22Rv1 (cell line): Measurements from ENCODE around the gene AK9.

Source experiments
- H3K27ac ChIP-seq: fragments of 450-650 bp; 2 replicates; pipeline ENCODE4 v1.5.1; 2017
- ZFX ChIP-seq: fragments of 450-650 bp; IDR thresholded peaks from 2 replicates; pipeline ENCODE4 v1.6.1; 2017; ENCODE audit warnings: antibody characterized with exemption, borderline replicate concordance
- TF ChIP-seq, protein P1 (sequence below): fragments of 450-650 bp; IDR thresholded peaks from 2 replicates; pipeline ENCODE4 v1.5.1; 2017; ENCODE audit warnings: mild to moderate bottlenecking

The AK9 gene

DNA sequence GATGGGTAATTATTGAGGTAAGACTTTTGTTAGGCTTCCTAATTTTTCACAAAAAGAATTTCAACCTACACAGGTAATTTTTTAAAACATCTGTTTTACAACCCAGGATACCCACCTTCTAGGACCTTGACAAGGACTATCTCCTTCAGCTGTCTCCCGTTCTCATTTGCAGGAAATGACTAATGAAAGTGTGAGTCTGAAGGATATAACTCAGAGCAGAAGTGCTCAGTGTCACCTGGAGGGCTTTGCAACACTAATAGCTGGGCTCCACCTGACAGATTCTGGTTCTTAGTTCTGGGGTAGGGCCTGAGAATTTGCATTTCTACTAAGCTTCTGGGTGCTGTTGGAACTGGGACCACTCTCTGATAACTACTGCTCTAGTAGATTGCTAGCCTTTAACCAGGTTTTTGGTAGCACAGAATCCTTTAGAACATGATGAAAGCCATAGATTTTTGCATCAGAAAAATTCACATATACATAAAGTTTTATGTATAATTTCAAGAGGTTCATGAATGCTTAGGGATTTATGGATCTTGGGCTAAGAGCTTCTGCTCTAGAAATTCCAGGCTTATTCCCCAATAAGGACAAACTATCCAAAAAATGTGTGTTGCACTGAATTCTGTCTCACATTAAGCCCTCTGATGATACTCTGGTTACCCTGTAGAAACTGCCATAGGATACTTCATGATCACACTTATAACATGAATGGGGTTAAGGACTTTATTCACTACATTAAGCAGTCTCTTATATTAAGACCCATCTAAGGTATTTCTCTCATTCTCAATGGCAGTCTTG lies 30.3 kb downstream of the AK9 start:
- H3K27ac ChIP-seq, result no peak overlapping the region
- no peak for TF ChIP-seq ZFX
- TF ChIP-seq, protein P1, sequence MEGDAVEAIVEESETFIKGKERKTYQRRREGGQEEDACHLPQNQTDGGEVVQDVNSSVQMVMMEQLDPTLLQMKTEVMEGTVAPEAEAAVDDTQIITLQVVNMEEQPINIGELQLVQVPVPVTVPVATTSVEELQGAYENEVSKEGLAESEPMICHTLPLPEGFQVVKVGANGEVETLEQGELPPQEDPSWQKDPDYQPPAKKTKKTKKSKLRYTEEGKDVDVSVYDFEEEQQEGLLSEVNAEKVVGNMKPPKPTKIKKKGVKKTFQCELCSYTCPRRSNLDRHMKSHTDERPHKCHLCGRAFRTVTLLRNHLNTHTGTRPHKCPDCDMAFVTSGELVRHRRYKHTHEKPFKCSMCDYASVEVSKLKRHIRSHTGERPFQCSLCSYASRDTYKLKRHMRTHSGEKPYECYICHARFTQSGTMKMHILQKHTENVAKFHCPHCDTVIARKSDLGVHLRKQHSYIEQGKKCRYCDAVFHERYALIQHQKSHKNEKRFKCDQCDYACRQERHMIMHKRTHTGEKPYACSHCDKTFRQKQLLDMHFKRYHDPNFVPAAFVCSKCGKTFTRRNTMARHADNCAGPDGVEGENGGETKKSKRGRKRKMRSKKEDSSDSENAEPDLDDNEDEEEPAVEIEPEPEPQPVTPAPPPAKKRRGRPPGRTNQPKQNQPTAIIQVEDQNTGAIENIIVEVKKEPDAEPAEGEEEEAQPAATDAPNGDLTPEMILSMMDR, result no peak

DNA sequence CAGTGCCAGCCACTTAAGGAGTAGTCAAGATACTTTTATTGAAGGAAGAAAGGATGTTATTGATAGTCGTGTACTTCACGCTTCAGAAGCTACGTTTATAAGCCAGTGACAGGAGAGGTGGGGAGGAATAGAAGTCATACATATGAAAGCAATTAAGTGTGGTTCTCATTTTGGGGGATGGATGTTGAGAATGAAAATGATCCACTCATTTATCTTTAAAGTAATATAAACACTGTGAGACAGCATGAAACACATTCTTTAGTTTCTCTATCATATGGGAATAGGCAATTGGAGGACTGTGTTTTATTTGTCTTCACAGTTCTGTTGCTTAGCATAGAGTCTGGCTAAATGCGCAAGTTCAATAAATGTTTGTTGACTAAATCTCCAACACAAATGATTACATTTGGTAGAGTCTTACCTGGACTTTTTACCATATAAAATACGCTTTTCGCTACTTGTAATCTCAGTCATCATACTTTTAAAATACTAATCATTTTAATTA lies 35.2 kb downstream of the AK9 start:
- TF ChIP-seq, protein P1, result no peak
- TF ChIP-seq ZFX, result no peak
- H3K27ac ChIP-seq, result no peak overlapping the region

DNA sequence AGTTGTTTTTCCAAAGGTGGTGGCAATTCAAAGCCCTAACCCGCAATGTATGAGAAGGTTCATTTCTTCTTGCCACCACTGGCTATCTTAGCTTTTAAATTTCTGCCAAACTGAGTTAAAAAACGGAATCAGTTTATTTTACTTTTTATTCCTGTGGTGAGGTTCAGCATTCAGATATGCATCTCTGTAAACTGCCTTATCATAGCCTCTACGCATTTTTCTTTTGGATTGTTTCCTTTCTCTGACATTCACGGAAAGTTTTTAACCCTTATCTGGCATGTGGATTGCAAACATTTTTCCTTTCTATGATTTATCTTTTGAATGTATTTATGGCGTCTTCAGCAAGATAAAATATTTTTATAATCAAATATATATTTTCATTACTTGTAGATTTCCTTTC lies 37.7 kb downstream of the AK9 start:
- TF ChIP-seq, protein P1, result no peak
- H3K27ac ChIP-seq, result no peak overlapping the region

DNA sequence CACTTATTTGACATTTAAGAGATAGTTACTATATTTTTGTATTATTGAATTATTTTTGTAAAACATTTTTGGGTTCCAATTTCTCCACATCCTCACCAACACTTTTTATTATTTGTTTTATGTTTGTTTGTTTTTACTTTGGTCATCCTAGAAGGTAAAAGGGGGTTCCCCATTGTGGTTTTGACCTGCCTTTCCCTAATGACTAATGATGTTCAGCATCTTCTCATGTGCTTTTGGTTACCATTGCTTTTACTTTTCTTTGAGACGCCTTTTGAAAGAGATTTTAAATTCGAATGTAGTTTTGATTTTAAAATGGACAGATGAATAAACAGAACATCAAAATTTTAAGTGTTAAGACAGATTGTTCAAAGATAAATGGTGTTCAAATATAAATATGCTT lies 46.9 kb downstream of the AK9 start:
- no peak overlapping the region for H3K27ac ChIP-seq
- no peak for TF ChIP-seq ZFX
- TF ChIP-seq, protein P1, result no peak

DNA sequence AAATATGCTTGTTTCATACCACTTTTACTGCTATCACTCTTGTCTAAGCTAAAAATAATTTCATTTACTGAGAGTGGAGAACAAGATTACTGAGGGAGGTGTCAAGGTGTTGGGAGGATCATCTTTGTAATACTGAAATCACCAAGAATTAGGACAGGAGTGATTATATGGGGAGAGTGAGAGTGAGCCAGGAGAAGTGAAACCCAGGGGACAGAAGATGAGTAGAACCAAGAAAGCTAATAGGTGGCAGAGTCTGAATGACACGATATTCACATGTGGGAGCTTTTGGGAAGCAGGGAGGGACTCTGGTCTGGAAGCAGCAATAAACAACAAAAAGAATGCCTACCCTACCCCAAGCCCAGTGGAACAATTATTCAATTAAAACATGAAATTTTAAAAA lies 58.6 kb downstream of the AK9 start:
- TF ChIP-seq, protein P1, result no peak
- no peak for TF ChIP-seq ZFX
- H3K27ac ChIP-seq, result no peak overlapping the region

DNA sequence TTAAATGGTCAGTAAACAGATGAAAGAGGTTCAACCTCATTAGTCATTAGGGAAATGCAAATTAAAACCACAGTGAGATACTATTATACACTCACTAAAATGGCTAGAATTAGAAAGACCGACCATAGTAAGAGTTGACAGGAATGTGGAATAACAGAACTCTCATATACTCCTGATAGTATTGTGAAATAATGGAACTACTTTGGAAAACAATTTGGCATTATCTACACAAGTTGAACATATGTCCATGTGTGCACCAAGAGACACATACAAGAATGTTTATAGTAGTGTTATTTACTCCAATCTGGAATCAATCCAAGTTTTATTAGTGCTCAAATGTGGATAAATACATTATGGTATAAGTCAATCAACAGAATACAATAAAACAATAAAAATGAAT lies 59.6 kb downstream of the AK9 start:
- no peak for TF ChIP-seq ZFX
- no peak overlapping the region for H3K27ac ChIP-seq

DNA sequence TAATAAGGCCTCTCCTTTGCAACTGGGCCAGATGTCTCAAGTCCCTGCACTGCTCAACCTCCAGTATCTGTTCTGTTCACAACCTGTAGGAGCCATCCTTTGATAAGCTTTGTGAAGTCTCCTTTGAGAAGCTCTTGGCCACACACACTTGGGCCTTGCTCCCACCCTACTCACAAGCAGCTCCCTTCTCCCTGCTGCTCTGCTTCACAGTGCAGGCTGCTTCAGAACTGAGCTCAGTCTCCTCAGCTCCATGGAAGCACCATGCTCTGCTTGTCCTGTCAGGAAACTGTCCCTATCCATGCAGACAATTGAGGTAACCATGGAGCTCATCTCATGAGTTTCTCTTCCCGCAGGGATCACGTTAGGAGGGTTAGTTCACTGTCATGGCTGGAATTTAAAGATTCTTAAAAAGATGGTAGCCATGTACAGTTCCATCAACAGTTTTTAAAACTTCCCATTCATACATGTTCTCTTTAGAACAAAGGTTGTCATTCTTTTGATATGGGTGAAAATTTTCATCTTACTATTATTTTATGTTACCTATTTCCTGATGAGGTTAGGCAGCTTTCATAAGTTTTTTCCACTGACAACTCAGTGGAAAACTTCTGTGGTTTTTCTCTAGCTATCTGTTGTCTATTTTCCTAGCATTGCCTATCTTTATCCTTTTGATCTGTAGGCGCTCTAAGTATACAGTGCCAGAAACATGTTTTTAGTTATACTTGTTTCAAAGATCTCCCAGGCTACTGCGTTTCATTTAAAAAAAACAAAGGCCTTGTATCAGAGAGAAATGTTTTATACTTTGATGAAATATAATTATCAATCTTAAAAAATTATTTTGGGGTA lies 62.6 kb downstream of the AK9 start:
- H3K27ac ChIP-seq, result no peak overlapping the region
- TF ChIP-seq, protein P1, result no peak
- no peak for TF ChIP-seq ZFX
